Skin of body (tissue), 2 donors: Measurements from ENCODE around the gene FCN1. TPM values are rescaled to one million over a fixed set of nuclear protein-coding genes. Genes with fewer than 3 reads are reported as not detected.

Experiments used
- DNase-seq: peaks from one replicate; lab custom pipeline; 2025; lab: John Stamatoyannopoulos, UW
- total RNA-seq: library from RNA; depleted of rRNA; stranded (reverse); fragments of >200 nt; gene quantifications from one replicate; pipeline ENCODE4 v1.2.3, GENCODE V29; 2014

Gene FCN1
- total RNA-seq, 1 donor from 2014 or later = 18.5 TPM

DNA sequence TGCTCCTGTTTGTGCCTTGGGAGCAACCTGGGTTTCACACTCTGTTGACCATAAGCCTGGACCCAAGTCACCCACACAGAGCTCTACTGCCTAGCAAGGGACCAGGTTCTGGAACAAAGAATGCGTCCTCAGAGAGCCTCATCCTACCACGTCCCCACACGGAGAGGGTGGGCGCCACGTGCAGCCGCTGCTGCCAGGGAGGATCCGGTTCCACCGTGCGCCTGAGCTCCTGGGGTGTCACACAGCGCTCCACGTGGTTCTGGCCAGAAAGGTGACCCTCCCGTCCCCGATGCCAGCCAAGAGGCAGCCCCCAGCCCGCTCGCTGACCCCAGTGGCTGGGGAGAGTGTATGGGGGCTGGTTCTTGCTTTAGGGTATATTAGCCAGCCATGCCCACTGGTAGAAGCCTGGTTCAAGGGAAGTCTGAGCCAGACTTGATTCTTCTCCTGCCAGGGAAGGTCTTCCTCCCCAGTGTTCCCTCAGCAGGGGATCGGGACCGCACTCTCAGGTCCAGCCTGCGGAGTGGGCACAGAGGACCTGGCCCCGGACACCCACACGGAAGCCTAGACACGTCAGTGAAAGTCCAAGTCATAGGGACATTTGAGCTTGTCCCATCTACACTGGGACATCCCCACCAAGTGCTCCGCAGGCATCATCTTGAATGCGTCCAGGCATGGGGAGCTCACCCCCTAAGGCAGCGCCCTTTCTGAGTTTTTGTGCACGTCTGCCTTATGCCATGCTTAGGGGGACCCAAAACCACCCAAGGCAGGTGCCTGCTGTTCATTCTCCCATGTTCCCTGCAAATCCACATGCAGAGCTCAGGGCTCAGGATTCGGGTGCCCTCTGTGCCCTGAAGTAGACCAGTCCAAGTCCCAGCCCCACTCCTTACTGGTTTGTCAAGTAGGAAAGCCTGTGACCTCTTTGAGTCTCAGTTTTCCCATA lies 2.4 kb downstream of the FCN1 start:
- no peak for DNase-seq

DNA sequence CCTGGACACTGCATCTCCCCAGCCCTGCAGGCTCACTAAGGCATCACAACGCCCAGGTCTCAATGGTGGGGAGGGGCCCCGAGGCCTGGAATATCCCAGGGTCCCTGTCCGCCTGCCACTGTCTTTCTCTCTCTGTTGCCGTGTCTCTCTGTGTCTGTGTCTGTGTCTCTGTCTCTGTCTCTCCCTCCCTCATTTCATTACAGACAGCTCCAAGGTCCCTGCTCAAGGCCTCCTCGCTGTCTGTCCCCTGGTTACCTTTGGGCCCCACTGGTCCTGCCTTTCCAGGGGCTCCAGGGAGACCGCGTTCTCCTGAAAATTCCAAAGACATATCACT lies 3.2 kb downstream of the FCN1 start:
- DNase-seq = no peak

DNA sequence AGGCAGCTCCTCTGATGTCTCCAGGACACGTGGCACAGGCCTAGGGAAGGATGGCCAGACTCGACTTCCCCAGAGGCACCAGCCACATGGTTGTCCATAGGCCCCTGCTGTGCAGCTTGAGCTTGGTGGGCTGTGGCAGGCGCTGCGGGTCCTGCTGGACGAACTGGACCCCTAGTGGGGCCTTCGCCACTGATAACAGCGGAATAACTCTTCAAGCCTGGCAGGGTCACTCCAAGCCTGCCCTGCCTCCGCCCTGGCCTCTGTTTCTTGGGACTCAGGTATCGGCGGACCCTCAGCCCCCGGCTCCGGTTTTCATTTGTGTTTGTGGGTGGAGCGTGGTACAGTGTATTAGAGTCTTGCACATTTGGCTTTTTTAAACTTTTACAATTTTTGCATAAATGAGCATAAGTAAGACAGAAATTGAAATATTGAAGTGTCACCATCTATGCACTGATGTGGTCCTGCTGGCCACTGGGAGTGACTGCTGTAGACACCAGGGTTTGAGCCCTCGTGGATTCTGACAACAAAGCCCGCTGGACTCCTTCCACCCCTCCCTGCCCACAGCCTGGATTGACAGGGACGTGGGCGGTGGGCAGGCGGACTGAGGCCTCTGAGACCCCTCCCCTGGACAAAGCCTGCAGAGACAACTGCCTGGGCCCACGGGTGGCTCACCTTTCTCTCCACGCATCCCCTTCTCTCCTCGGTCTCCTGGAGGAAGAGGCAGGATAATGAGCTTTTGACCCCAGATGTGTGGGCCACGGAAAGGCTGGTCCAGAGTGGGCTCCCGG lies 3.8 kb downstream of the FCN1 start:
- no peak for DNase-seq

DNA sequence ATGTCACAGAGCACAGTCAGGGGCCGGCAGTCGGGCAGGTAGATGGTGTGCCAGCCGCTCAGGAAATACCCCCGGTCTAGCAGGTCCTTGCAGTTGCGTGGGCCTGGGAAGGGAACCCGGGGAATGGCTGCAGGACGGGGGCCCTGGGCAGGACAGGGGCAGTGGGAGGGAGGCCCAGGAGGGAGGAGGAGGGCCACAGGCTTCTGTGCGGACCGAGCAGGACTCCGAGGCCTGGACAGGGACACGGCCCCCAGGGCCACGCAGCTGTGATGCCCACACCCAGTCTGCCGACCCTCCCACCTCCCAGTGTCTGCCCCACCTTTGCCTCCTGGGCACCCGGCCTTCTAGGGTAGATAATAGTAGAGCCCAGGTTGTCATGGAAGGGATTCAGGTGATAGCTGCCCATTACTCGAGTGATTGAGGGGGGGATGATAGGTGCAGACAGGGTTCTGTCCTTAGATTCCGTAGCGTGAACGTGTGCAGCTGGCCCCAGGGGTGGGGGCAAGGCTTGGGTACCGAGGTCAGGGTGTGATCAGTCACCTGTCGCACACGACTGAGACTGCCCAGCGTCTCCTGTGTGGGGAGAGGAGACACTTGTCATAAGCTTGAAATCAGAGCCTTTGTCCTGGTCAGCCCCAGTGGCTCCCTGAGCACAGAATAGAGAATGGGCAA lies 4.5 kb downstream of the FCN1 start:
- no peak for DNase-seq

DNA sequence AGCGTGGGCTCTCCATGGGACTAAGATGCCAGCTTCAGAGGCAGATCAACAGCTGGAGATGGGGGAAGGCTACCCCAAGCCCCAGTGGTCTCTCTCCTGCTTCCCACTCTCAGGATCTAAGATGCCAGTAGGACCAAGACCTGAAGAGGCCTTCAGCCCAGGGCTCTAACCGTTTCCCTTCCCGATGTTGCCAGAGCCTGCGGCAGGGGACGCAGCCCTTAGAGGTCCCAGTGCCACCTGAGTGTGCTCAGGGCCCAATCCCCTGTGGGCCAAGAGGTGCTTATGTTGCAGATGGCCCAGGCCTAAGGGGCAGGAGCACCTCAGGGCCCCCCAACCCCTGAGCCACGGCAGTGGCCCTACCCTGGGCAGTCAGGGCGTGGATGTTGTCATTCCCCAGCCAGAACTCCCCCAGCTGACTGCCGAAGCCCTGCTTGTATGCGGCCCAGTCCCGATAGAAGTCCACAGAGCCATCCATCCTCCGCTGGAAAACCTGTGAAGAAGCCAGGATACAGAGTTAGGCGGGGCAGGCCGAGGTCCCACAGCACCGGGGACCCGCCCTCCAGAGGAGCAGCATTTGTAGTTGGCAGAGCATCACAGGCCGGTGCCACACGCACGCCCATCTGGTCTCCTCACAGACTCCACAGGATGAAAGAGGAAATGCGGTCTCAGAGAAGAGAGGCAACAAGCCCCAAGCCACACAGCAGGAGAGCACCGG lies 5.4 kb downstream of the FCN1 start:
- DNase-seq = no peak

DNA sequence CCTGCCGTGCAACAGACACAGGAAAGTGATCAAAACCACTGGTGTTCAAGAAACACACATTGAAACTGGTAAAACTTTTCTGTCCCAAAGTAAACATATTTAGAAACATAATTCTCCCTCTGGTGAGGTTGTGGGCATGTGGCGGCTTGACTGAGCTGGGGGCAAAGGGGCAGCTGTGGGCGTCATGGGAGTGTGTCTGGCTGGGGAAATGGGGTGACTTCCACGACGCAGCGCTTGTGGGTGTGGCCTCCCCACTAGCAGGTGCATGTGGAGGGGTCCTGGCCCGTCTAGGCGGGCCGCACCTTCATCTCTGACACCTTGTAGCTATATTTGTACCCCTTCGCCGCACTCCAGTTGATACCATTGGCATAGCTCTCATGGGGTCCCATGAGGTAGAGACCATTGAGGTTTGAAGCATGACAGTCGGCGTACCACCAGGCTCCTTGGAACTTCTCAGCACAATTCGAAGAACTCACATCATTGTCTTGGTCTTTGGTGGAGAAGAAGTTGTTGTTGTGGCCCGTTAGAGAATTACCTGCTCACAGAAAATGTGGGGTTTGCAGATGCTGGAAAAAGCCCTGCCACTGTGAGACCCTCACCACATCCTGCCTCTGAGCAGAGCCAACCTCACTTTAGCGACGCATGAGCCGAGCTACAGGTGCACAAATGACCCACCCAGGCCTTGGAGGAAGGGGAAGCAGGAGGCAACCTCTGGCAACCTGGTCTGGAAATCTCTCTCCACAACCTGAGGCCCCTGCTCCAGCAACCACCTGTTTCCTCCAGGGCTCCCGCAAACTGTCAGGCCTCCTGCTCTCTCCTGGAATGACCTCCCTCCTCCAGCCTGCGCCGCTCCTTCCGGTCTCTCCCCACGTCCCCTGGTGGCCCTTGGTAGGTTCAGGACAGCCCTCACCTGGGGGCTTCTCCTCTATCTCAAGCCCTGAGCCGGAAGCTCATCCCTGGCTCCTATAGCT lies 7.9 kb downstream of the FCN1 start:
- DNase-seq = no peak

DNA sequence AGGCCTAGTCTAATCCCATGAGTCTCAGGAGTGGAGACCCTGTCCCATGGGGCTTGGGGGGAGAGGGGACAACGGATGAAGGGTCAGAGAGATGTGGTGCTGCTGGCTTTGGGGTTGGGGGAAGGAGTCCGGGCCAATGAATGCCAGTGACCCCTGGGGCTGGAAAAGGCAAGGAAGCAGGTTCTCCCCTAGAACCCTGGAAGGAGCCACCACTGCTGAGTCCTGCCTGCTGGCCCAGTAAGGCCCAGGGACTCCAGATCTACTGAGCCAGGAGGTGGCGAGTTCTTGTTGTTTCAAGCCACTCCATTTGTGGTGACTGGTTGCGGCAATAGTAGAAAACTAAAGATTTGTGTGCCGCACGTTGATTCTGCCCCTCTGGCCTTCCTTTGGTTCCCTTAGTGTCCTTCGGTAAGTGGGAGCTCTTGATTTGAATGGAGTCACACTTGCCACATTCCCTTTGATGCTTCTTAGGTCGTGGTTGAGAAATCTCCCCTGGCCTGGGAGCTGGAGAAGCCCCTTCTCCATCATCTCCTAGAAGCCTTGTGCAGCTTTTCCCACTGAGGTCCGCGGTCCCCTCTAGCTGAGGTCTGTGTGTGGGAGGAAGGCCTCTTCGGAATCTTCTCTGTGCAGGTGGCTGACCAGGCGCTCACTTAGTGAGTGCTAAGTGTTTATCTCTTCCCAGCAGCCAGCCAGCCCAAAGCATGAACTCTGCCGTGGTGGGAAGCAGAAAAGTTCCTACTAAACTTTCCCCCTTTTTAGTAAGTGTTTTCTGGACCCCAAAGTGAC lies 9.0 kb downstream of the FCN1 start:
- DNase-seq = no peak

DNA sequence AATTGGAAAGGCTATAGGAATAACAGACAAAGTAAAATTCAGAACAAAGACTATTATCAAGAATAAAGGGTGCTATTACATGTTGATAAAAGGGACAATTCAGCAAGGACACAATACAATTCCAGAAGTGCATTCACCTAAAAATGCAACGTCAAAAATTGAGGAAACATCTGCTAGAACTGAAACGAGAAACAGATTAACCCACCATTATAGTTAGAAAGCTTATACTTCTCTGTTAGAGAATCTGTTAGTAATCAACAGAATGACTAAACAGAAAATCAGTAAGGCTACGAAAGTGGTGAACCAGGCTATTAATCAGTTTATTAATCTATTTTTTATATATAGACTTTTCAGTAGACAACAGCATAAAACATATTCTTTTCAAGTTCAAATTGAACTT lies 14.8 kb downstream of the FCN1 start:
- DNase-seq = peak; percentile 17

DNA sequence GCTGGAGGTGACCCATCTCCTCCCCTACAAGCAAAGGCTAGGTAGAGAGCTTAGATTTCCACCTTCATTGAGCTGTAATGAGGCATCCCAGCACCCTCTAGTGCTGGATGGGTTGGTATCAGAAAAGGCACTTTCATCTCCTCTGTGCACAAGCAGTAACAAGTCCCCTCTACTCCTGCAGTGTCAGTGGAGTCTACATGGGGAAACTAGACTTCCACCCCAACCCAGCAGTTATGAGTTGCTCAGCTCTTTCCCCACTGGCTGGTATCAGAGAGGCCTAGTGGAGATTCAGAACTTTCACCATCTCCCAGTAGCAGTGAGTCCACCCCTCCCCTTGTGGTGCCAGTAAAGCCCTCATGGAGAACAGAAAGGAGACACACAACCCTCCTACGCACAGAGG lies 17.9 kb downstream of the FCN1 start:
- DNase-seq = no peak

DNA sequence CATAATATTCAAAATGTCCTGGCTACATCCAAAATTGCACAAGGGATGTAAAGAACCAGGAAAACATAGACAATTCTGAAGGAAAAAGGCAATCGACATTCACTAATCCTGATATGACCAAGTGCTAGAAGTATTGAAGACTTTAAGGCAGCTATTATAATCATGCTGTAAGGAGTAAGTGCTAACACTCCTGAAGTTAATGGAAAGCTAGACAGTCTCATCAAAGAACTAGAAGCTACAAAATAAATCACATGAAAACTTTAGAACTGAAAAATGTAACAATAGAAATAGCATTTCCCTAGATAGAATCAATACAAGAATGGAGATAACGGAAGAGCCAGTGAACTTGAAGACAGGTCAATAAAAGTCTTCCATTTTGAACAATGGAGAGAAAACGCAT lies 18.5 kb downstream of the FCN1 start:
- no peak for DNase-seq

DNA sequence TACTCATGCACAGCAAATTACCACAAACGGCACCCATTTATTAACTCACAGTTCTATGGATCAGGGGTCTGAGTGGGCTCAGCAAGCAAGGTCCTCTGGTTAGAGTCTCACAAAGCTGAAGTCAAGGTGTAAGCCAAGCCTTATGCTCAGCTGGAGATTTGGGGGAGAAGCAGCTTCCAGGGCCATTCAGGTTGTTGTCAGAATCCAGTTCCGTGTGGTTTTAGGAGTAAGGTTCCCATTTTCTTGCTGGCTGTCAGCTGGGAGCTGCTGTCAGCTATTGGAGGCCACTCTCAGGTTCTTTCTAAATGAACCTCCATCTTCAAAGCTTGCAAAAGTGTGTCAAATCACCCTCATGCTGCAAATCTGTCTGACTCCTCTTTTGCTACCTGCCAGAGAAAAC lies 19.4 kb downstream of the FCN1 start:
- DNase-seq = no peak

DNA sequence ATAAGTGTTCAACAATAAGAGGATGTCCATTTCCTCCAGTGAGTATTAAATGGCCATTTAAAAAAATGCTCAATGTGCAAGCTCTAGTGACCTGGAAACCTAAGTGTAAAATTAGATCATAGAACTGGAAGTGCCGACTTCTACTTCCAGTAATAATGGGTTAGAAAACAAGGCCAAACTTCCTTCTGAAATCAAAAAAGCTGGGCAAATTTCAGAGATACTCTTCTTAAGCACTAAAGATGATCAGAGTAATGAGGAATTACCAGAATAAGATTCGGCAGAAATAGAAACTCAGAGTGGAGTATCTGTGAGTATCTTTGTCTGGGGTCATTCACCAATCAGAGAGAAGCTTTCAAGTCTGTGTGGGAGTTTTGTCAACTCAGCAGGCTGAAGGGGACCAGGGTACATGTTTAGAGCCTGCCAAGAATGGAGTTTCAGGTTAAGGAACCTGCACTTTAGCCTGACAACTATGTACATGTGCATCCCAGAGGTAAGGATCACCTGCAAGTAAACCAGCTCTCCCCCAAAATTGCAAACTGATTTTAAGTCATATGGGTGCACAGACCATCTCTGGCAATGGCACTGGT lies 20.0 kb downstream of the FCN1 start:
- DNase-seq = peak; percentile 12

DNA sequence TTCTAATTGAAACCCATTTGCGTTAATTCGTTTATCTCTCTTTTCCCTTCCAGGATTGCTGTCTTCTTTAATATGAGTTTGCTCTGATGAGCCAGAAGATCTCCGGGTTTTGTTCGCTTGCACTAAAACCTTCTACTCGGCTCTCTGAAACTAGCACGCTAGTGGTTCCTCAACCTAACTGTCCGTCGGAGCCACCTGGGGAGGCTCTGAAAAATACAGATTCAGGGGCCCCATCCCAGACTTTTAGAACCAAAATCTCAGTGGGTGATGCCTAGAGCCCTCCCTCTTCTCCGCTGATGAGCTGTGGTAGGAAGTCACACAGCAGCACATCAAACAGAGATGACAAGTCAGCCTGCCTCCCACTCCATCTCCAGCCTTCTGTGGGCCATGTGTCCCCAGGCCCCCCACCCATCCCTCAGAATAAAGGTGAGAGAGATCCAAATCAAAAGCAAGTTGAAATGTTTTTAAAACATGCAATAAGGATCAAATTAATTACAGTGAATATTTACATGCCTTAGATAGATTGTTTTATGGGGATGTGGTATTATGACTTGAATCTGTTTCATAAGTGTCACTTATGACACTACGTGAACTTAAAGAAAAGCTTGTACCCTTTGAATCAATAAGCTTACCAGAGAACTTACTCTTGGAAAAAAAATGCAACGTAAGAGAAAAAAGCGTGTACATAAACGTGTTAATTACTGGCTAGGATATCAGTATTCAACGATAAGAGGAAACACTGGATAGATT lies 20.7 kb downstream of the FCN1 start:
- no peak for DNase-seq

DNA sequence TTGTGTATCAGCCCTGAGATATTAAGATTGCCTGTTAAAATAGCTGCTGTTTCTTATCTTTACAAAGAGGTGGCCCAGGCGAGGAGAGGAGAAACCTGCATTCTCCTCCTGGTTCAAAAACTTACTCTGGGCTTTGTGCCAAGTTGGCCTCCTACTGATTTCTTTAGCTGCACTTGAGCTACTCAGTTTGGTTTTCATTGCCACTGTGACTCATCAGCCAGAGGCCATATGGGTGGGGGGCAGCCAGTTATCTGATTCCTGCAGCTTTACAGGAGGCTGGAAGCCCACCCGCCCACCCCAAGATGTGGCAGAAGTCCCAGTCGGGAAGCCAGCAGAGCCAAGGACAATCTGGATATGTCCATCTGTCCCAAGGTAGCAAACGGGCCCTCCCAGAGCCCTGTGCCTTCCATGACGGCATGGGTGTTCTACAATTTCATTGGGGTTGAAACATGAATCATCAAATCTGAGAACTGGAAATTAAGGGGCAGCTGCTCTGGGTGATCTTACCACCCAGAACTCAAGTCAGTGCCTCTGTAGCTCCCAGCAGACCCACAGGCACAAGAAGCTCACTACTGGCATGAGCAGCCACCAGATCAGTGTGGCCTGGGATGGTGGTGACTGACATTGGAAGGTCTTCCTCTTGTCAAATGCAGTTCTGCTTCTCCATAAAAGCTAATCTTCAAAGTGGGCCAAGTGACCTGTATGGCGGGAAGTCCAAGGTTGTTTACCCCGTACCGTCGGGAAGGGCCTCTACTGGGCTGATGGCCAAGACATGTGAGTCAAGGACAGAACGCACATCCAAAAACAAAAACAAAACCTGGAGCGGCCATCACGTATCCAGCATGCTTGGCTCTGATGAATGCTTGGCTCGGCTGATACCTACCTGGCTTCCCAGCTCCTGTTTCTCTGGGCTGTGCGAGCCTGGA lies 21.5 kb downstream of the FCN1 start:
- peak; percentile 24 for DNase-seq

DNA sequence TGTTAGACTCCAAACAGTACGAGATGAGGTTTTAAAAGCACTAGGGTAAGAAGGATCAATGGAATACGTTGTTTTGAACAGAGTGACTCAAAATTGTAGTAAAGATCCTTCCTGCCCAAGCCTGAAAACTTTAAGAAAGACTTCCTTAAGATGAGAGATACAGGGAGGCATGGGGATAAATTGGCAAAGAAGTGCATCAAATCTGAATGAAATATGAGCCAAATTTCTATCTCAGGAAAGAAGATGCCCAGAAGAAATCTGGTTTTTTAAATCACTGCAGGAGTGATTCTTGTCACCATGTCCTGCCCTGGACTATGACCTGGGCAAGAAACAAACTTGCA lies 22.2 kb downstream of the FCN1 start:
- DNase-seq = no peak

DNA sequence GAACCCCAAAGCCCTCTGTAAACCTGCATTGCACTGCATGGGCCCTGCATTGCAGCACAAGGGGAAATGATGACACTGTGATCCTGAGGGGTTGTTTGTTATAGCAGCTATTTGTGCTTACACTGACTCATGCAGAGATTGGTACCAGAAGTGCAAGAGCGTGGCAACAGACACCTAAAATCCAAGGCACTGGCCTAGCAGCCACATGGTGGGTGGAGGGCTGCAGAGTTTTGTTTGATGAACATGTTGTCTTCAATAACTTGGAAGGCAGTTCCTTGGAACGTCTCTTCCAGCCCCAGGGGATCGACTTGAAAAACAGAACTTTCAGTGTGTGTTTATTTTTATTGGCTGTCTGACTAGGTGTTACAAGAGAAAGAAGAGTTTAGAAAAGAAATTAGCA lies 22.6 kb downstream of the FCN1 start:
- no peak for DNase-seq

DNA sequence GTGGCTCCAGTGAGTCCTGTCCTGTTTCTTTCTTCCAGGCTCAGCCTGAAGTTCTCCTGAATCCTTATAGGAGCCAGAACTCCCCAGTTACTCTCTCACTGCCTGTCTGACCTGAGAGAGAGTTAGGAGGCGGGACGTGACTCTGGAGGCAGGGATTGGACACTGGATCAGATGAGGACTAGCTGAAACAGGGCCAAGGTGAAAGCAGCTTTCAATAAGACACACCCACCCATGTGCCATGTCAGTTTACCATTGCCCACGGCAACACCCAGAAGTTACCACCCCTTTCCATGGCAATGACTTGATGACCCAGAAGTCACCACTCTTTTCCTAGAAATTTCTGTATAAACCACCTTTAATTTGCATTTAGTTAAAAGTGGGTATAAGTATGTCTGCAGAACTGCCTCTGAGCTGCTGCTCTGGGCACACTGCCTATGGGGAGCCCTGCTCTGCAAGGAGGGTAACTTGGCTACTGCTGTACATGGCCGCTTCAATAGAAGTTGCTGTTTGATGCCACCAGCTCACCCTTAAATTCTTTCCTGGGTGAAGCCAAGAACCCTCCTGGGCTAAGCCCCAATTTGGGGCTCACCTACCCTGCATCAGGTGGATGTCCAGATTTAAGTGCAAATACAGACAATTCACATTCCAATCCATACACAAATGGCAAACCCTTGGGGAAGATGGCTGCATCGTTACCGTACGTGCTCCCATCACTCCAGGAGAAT lies 23.4 kb downstream of the FCN1 start:
- no peak for DNase-seq
